Omental fat pad (tissue), 4 donors: ENCODE data around the gene THSD1. TPM values are rescaled to one million over a fixed set of nuclear protein-coding genes. Genes with fewer than 3 reads are reported as not detected.

Experiments used
- ATAC-seq: fragments of 150-250 bp; one replicate; pipeline ENCODE4 v1.9.1; 2016; ENCODE audit warnings: mild to moderate bottlenecking, moderate library complexity; ENCODE audit not compliant: low FRiP score
- DNase-seq: peaks from one replicate; pipeline ENCODE4 v3.0.0-alpha.2; 2019; ENCODE audit warnings: low spot score
- total RNA-seq, 4 donors: library from RNA; depleted of rRNA; stranded (reverse); fragments of >200 nt; gene quantifications; one replicate each; pipeline ENCODE4 v1.1.0, GENCODE V29; 2016
- TF ChIP-seq, protein P1 (sequence below), 3 donors: fragments of 450-650 bp; IDR thresholded peaks; one replicate each; pipeline ENCODE4 v1.5.1; 2016 to 2017; ENCODE audit warnings: antibody characterized with exemption in 3 of 3, mild to moderate bottlenecking in 3 of 3, moderate library complexity in 2 of 3

The THSD1 gene
- total RNA-seq, 4 donors from 2014 or later, result 2.8 to 21.6 (median 4.2) TPM

DNA sequence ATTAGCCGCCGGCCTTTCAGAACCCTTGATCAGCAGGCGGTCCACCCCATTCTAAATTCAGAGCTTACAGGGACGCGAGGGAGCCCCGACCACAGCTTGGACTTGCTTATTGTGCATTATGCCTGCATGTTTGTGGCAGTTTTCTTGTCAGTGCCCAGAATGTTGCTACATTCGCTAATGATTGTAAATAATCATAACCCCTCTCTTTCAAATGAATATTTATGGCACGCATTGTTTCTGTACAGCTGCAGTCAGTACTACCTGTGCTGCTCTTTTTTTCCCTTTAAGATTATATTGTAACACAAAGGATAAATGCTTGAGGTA is 44.8 kb upstream of the THSD1 start:
- DNase-seq, result no peak
- ATAC-seq, result no peak
- TF ChIP-seq, protein P1, sequence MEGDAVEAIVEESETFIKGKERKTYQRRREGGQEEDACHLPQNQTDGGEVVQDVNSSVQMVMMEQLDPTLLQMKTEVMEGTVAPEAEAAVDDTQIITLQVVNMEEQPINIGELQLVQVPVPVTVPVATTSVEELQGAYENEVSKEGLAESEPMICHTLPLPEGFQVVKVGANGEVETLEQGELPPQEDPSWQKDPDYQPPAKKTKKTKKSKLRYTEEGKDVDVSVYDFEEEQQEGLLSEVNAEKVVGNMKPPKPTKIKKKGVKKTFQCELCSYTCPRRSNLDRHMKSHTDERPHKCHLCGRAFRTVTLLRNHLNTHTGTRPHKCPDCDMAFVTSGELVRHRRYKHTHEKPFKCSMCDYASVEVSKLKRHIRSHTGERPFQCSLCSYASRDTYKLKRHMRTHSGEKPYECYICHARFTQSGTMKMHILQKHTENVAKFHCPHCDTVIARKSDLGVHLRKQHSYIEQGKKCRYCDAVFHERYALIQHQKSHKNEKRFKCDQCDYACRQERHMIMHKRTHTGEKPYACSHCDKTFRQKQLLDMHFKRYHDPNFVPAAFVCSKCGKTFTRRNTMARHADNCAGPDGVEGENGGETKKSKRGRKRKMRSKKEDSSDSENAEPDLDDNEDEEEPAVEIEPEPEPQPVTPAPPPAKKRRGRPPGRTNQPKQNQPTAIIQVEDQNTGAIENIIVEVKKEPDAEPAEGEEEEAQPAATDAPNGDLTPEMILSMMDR (IDR thresholded peaks at IDR 0.05), result no peak

DNA sequence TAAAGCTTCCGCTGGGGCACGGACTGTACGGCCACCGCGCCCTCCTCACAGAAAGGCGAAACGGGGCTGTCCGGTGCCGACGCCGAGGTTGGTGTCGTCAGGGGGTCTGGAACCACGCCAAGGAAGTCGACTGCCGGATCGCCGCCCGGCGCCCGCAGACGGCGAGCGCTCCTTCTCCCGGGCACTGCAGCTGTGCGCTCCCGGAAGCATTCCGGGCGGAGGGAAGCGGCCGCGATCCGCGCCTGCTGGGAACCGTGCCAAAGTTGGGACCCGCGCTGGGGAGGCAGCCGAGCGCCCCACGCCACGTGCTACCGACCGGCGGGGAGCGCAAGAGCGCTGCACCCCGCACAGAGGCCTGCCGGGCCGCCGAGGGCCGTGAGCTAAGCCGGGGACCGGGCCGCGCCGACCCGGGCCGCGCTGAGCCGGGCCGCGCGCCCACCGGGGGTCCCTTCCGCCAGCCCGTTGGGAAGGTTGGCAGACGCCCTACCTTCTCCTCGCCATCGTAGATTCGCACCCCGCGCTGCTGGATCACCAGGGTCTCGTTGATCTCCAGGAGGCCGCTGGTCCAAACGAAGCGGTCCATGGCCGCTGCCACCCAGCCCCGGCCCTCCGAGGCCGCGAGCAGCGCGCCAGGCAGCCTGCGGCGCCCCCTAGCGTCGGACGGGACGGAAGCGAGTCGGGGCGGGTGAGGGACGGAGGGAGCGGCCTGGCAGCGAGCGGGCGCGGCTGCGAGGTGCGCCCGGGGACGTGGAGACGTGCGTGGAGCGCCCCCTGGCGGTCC is 44.2 kb upstream of the THSD1 start, which contains the start of gene VPS36:
Gene VPS36, minus strand, starts transcription at position 623 of the 781 bp plus-strand sequence. Its CDS starts 40 bp downstream, at position 583.
- ATAC-seq (peak; percentile 97), DNase-seq (peak; percentile 93)
- TF ChIP-seq, protein P1 (IDR thresholded peaks at IDR 0.05), result peak in 2 of 3 donors; percentile 97 to 99

DNA sequence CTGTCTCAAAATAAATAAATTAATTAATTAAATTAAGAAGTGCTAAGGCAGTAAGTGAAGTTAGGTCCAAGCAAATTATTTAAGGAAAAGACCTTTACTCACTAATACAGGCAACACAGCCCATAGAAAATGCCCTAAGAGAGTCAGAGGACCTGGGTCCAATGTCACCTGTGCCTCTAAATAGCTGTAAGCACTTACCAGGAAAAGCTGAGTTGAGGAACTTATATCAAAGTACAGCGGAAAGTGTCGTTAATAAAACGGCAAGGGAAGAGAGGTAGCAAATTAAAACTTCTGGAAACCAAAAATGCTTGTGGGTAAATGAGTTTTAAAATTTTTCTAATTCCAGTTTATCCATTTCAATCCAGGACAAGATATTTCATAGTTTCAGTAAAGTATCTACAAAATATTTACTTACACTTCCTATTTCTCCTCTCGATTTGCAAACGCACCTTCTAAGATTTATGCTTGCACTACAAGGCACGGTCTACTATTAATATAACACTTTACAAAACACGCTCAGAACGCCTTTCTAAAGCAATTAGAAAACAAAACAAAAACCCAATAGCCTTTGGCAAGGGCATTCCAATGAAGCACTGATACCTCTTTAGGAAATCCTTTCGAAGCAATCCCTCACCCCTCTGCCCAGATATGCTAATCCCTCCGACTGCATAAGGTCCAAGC is 43.5 kb upstream of the THSD1 start:
- no peak for ATAC-seq
- DNase-seq, result no peak
- TF ChIP-seq, protein P1 (IDR thresholded peaks at IDR 0.05), result no peak

DNA sequence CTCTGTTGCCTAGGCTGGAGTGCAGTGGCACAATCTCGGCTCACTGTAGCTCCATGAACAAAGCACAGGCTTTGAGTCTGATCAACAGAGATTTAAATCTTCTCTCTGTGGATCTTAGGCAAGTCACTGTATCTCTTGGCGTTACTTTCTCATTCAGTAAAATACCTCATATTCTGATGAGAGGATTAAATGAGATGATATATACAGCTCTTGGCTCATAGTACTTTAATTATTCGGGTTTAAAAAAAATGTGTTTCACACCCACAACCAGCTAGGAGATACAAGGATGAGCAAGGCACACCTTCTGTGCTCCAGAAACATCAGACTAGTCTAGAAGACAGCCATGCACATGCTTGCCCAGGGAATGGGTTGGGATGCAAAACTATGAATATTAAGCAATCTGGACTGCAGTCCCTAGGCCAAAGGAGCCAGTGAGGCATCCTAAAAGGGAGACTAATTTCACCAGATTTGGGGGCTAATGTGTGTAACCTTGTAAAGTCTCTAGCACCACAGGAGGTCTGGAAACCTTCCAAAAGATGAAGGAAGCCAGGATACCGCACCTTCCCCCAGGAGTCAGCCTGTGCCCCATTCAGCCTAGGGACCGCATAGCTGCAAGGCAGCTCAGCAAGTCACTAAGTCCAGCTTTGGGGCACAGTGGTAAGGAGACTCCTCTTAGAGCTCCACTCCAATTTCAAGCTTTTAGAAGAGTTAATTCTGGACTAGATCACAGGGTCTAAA is 42.0 kb upstream of the THSD1 start:
- TF ChIP-seq, protein P1 (IDR thresholded peaks at IDR 0.05), result no peak
- DNase-seq, result no peak
- no peak for ATAC-seq

DNA sequence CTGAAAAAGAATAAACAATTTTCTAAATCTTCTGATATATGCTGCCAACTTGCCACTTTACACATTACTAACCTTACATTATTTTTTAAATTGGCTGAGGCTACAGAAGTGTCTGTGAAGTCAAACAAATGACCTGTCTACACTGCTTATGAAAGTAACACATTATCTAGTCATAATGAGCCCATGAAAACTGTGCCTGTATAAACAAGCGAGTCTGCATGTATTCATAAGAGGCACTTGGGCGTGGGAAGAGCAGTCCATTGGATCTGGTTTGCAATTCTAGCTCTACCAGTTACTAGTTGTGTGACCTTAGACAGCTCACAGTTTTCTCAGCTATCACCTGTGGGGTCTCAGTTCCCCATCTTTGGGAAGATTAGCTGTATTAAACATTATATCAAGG is 41.4 kb upstream of the THSD1 start:
- TF ChIP-seq, protein P1 (IDR thresholded peaks at IDR 0.05), result no peak
- no peak for DNase-seq
- ATAC-seq, result no peak

DNA sequence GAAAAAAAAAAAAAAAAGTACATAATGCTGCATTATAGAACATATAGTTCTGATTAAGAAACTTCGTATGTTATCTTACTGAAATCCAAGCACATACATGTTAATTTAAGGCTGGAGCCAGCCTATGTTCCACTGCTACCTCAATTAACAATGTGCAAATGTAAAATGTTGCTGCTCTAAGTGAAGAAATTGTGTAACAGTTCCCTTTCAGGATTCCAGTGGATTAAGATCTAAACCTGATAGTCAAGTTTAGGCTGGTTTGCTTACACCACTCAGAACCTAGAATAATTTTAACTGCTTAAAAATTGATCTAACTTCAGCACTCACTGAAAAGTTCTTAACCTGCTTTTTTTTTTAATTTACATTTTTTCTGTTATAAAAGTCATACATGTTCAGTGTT is 40.3 kb upstream of the THSD1 start:
- ATAC-seq (no peak), DNase-seq (no peak)
- TF ChIP-seq, protein P1 (IDR thresholded peaks at IDR 0.05), result no peak
